ENCODE results near the gene DESI1.

- TF ChIP-seq POLR2A (IDR thresholded peaks at IDR 0.05; ENCODE audit: insufficient read depth in 1 of 2, low read depth in 2 of 2, low read length in 2 of 2): no peak
- TF ChIP-seq SKIL (CRISPR knock-in tag; IDR thresholded peaks at IDR 0.05; ENCODE audit: borderline replicate concordance): no peak
- TF ChIP-seq PATZ1 (CRISPR knock-in tag; IDR thresholded peaks at IDR 0.05): no peak
- no peak for TF ChIP-seq HOXA5 (CRISPR knock-in tag; IDR thresholded peaks at IDR 0.05)
Measured at GRCh38 chr22:41548830-41549211, 72.0 kb downstream of the DESI1 start.

All from HepG2 (cell line).